ENCODE measurements around the gene GTF2H3.

GTF2H3 gene

GRCh38 chr12:123645380-123645779 is 11.8 kb downstream of the GTF2H3 start:
- DNase-seq: no peak

GRCh38 chr12:123645878-123646277 is 12.2 kb downstream of the GTF2H3 start:
- DNase-seq: peak in 2 of 56 donors; percentile 3 to 5

- no peak for DNase-seq
Measured at GRCh38 chr12:123648401-123648800, 14.8 kb downstream of the GTF2H3 start.

- DNase-seq: no peak
Measured at GRCh38 chr12:123654129-123654701, 20.6 kb downstream of the GTF2H3 start.

GRCh38 chr12:123655420-123655819 is 21.8 kb downstream of the GTF2H3 start:
- DNase-seq: peak in 7 of 56 donors; percentile 2 to 22 (median 4)

- no peak for DNase-seq
Measured at GRCh38 chr12:123656392-123656791, 22.8 kb downstream of the GTF2H3 start.

- DNase-seq: no peak
Measured at GRCh38 chr12:123657211-123657610, 23.6 kb downstream of the GTF2H3 start.

- no peak for DNase-seq
Measured at GRCh38 chr12:123659996-123660727, 26.5 kb downstream of the GTF2H3 start.

GRCh38 chr12:123667771-123668170 is 34.1 kb downstream of the GTF2H3 start:
- no peak for DNase-seq

- peak; percentile 28 to 95 (median 84) for DNase-seq
Measured at GRCh38 chr12:123670882-123671728, 37.5 kb downstream of the GTF2H3 start, which contains the start of gene TCTN2. TCTN2 (plus strand) TSS chr12:123671113; CDS start chr12:123671241, 128 bp downstream.

GRCh38 chr12:123671876-123672275 is 38.2 kb downstream of the GTF2H3 start:
- peak in 1 of 56 donors; percentile 0 for DNase-seq

GRCh38 chr12:123675436-123675835 is 41.8 kb downstream of the GTF2H3 start:
- no peak for DNase-seq

GRCh38 chr12:123676616-123677320 is 43.1 kb downstream of the GTF2H3 start:
- no peak for DNase-seq

- no peak for DNase-seq
Measured at GRCh38 chr12:123678981-123679380, 45.4 kb downstream of the GTF2H3 start.

GRCh38 chr12:123681605-123682004 is 48.0 kb downstream of the GTF2H3 start:
- no peak for DNase-seq

GRCh38 chr12:123683964-123684363 is 50.3 kb downstream of the GTF2H3 start:
- DNase-seq: no peak

GRCh38 chr12:123686636-123687190 is 53.1 kb downstream of the GTF2H3 start:
- no peak for DNase-seq

- no peak for DNase-seq
Measured at GRCh38 chr12:123690191-123690840, 56.7 kb downstream of the GTF2H3 start.

- DNase-seq: no peak
Measured at GRCh38 chr12:123696207-123696606, 62.6 kb downstream of the GTF2H3 start.

GRCh38 chr12:123696646-123697045 is 63.0 kb downstream of the GTF2H3 start:
- DNase-seq: no peak

- DNase-seq: no peak
Measured at GRCh38 chr12:123705935-123706334, 72.3 kb downstream of the GTF2H3 start.
